ENCODE results near the gene ACADM. TPM values are rescaled to one million over a fixed set of nuclear protein-coding genes. Genes with fewer than 3 reads are reported as not detected.
"Not testable (repeated sequence)": the region's sequence is repeated elsewhere in the genome, so short reads cannot be mapped to it uniquely, and the experiment has no call there.

ACADM gene
- total RNA-seq, 1 experiment from 2014 or later, result 21.6 TPM

DNA sequence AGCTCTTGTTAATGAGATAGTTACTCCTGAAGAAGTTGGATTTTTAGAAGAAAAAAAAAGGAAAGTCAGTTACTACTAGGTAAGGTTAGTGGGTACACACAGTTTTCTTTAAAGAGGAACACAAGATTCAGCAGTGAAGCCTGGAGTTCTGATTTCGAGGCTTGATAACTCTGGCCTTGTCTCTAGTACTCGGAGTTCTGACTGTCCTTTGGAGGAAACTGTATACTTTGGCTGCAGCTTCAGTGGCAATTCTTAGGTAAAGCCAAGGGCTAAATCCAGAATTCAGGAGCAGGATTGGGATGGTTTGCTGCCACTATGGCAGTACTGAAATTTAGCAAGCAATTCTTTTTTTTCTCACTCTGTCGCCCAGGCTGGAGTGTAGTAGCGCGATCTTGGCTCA is 9.2 kb downstream of the ACADM start:
- Mint-ChIP-seq H3K4me1 (ENCODE audit: low read depth, unreplicated experiment) (no peaks in the 10 kb centered on the region), H3K27me3 (ENCODE audit: unreplicated experiment) (no peaks in the 10 kb centered on the region), H3K36me3 (ENCODE audit: insufficient read depth, unreplicated experiment) (peaks cover 4% of the 10 kb centered on the region), H3K9me3 (ENCODE audit: low read depth, unreplicated experiment) (no peaks in the 10 kb centered on the region), H3K27ac (ENCODE audit: unreplicated experiment) (no peak overlapping the region), H3K4me3 (ENCODE audit: low read depth, unreplicated experiment) (no peak overlapping the region)
- intact Hi-C loops (cut with micrococcal nuclease; ENCODE audit: unreplicated experiment), result no loop called here
- TF ChIP-seq CTCF (IDR thresholded peaks at IDR 0.05; ENCODE audit: unreplicated experiment), result no peak
- CTCF ChIA-PET, result interaction anchor here (0.7 kb wide), 1 partner anchor 1062 kb away, joined by 5 read pairs; no protein-coding TSS in a partner anchor
- no TSS peak for BruUV-seq (replicated peaks)
- DNase-seq, result no peak

- intact Hi-C loops (cut with micrococcal nuclease; ENCODE audit: unreplicated experiment), result no loop called here
- no peak overlapping the region for H3K27ac Mint-ChIP-seq (ENCODE audit: unreplicated experiment)
- CTCF ChIA-PET, result no interaction called here
- no peaks in the 10 kb centered on the region for H3K4me1 Mint-ChIP-seq (ENCODE audit: low read depth, unreplicated experiment)
- no peak for DNase-seq
- H3K36me3 Mint-ChIP-seq (ENCODE audit: insufficient read depth, unreplicated experiment), result peaks cover 4% of the 10 kb centered on the region
- no peak for TF ChIP-seq CTCF (IDR thresholded peaks at IDR 0.05; ENCODE audit: unreplicated experiment)
- no peak overlapping the region for H3K4me3 Mint-ChIP-seq (ENCODE audit: low read depth, unreplicated experiment)
- BruUV-seq (replicated peaks), result no TSS peak
- H3K9me3 Mint-ChIP-seq (ENCODE audit: low read depth, unreplicated experiment), result no peaks in the 10 kb centered on the region
- H3K27me3 Mint-ChIP-seq (ENCODE audit: unreplicated experiment), result no peaks in the 10 kb centered on the region
These were observed 11.5 kb downstream of the ACADM start for GRCh38 chr1:75736016-75736415.

DNA sequence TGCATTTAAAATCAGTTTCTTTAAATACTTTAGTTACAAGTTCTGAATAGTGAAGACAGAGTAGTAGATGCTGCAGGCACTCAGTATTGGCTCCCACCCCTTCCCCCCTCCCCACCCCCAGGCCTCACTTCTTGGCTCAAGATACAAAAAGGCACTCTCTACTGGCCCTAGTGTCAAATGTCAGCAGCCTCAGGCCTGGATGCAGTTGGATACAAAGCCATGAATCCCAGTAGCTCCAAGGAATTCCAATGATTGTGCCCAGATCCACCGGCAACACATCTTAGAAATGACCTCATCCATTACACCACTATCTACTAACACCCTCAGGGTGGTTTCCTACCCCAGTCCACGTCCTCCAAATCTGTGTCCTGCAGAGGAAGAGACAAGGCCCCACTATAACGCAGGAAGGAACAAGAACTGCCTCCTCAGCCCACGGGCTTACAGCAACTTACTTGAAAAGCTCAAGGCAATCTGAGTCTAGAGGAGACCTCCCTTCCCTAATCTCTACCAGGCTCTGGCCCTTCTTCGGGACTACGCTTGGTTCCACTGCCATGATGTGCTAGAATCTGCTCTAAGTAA is 17.6 kb downstream of the ACADM start:
- no peak for TF ChIP-seq CTCF (IDR thresholded peaks at IDR 0.05; ENCODE audit: unreplicated experiment)
- no peaks in the 10 kb centered on the region for H3K9me3 Mint-ChIP-seq (ENCODE audit: low read depth, unreplicated experiment)

GRCh38 chr1:75745276-75745675 is 20.8 kb downstream of the ACADM start:
- no peaks in the 10 kb centered on the region for H3K9me3 Mint-ChIP-seq (ENCODE audit: low read depth, unreplicated experiment)
- H3K27ac Mint-ChIP-seq (ENCODE audit: unreplicated experiment), result no peak overlapping the region
- TF ChIP-seq CTCF (IDR thresholded peaks at IDR 0.05; ENCODE audit: unreplicated experiment), result no peak
- intact Hi-C loops (cut with micrococcal nuclease; ENCODE audit: unreplicated experiment), result no loop called here
- H3K36me3 Mint-ChIP-seq (ENCODE audit: insufficient read depth, unreplicated experiment), result no peaks in the 10 kb centered on the region
- CTCF ChIA-PET, result no interaction called here
- H3K4me1 Mint-ChIP-seq (ENCODE audit: low read depth, unreplicated experiment), result no peaks in the 10 kb centered on the region
- no peak overlapping the region for H3K4me3 Mint-ChIP-seq (ENCODE audit: low read depth, unreplicated experiment)
- no peak for DNase-seq
- BruUV-seq (replicated peaks), result no TSS peak
- H3K27me3 Mint-ChIP-seq (ENCODE audit: unreplicated experiment), result no peaks in the 10 kb centered on the region

More for the DNA sequence above, 17.6 kb downstream of the ACADM start:
- no peaks in the 10 kb centered on the region for H3K36me3 Mint-ChIP-seq (ENCODE audit: insufficient read depth, unreplicated experiment)
- DNase-seq, result no peak
- H3K4me1 Mint-ChIP-seq (ENCODE audit: low read depth, unreplicated experiment), result no peaks in the 10 kb centered on the region
- no peak overlapping the region for H3K4me3 Mint-ChIP-seq (ENCODE audit: low read depth, unreplicated experiment)
- CTCF ChIA-PET, result no interaction called here
- no TSS peak for BruUV-seq (replicated peaks)
- intact Hi-C loops (cut with micrococcal nuclease; ENCODE audit: unreplicated experiment), result no loop called here
- no peak overlapping the region for H3K27ac Mint-ChIP-seq (ENCODE audit: unreplicated experiment)
- no peaks in the 10 kb centered on the region for H3K27me3 Mint-ChIP-seq (ENCODE audit: unreplicated experiment)

DNA sequence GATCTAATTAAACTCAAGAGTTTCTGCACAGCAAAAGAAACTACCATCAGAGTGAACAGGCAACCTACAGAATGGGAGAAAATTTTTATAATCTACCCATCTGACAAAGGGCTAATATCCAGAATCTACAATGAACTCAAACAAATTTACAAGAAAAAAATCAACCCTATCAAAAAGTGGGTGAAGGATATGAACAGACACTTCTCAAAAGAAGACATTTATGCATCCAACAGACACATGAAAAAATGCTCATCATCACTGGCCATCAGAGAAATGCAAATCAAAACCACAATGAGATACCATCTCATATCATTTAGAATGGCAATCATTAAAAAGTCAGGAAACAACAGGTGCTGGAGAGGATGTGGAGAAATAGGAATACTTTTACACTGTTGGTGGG is 32.7 kb downstream of the ACADM start:
- peaks cover 11% of the 10 kb centered on the region for H3K36me3 Mint-ChIP-seq (ENCODE audit: insufficient read depth, unreplicated experiment)
- H3K27me3 Mint-ChIP-seq (ENCODE audit: unreplicated experiment); intact Hi-C loops (cut with micrococcal nuclease; ENCODE audit: unreplicated experiment); DNase-seq; CTCF ChIA-PET; H3K27ac Mint-ChIP-seq (ENCODE audit: unreplicated experiment); H3K9me3 Mint-ChIP-seq (ENCODE audit: low read depth, unreplicated experiment); H3K4me3 Mint-ChIP-seq (ENCODE audit: low read depth, unreplicated experiment); BruUV-seq (replicated peaks); H3K4me1 Mint-ChIP-seq (ENCODE audit: low read depth, unreplicated experiment): not testable (repeated sequence)

GRCh38 chr1:75758543-75758942 is 34.0 kb downstream of the ACADM start:
- H3K4me1 Mint-ChIP-seq (ENCODE audit: low read depth, unreplicated experiment); H3K4me3 Mint-ChIP-seq (ENCODE audit: low read depth, unreplicated experiment); BruUV-seq (replicated peaks); H3K9me3 Mint-ChIP-seq (ENCODE audit: low read depth, unreplicated experiment); CTCF ChIA-PET; DNase-seq; H3K27ac Mint-ChIP-seq (ENCODE audit: unreplicated experiment); H3K36me3 Mint-ChIP-seq (ENCODE audit: insufficient read depth, unreplicated experiment); intact Hi-C loops (cut with micrococcal nuclease; ENCODE audit: unreplicated experiment); H3K27me3 Mint-ChIP-seq (ENCODE audit: unreplicated experiment): not testable (repeated sequence)
